ENCODE measurements around the gene SLC25A25.

SLC25A25 gene

GRCh38 chr9:128051932-128052709 is 15.9 kb upstream of the SLC25A25 start:
- H3K4me3 ChIP-seq (replicated peaks; ENCODE audit: low read depth, low read length): no peak overlapping the region
- TF ChIP-seq, protein P1, sequence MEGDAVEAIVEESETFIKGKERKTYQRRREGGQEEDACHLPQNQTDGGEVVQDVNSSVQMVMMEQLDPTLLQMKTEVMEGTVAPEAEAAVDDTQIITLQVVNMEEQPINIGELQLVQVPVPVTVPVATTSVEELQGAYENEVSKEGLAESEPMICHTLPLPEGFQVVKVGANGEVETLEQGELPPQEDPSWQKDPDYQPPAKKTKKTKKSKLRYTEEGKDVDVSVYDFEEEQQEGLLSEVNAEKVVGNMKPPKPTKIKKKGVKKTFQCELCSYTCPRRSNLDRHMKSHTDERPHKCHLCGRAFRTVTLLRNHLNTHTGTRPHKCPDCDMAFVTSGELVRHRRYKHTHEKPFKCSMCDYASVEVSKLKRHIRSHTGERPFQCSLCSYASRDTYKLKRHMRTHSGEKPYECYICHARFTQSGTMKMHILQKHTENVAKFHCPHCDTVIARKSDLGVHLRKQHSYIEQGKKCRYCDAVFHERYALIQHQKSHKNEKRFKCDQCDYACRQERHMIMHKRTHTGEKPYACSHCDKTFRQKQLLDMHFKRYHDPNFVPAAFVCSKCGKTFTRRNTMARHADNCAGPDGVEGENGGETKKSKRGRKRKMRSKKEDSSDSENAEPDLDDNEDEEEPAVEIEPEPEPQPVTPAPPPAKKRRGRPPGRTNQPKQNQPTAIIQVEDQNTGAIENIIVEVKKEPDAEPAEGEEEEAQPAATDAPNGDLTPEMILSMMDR (IDR thresholded peaks at IDR 0.05; ENCODE audit: low read length, missing control alignments): no peak
- no peak for DNase-seq (ENCODE audit: low read depth)

GRCh38 chr9:128053560-128053959 is 14.5 kb upstream of the SLC25A25 start:
- TF ChIP-seq, protein P1 (IDR thresholded peaks at IDR 0.05; ENCODE audit: low read length, missing control alignments): no peak
- DNase-seq (ENCODE audit: low read depth): no peak
- H3K4me3 ChIP-seq (replicated peaks; ENCODE audit: low read depth, low read length): no peak overlapping the region

GRCh38 chr9:128054087-128054486 is 13.9 kb upstream of the SLC25A25 start:
- H3K4me3 ChIP-seq (replicated peaks; ENCODE audit: low read depth, low read length): no peak overlapping the region
- TF ChIP-seq, protein P1 (IDR thresholded peaks at IDR 0.05; ENCODE audit: low read length, missing control alignments): no peak
- no peak for DNase-seq (ENCODE audit: low read depth)

- no peak overlapping the region for H3K4me3 ChIP-seq (replicated peaks; ENCODE audit: low read depth, low read length)
- DNase-seq (ENCODE audit: low read depth): peak; percentile 54
- TF ChIP-seq, protein P1 (IDR thresholded peaks at IDR 0.05; ENCODE audit: low read length, missing control alignments): no peak
Measured at GRCh38 chr9:128055344-128056040, 12.5 kb upstream of the SLC25A25 start.

DNA sequence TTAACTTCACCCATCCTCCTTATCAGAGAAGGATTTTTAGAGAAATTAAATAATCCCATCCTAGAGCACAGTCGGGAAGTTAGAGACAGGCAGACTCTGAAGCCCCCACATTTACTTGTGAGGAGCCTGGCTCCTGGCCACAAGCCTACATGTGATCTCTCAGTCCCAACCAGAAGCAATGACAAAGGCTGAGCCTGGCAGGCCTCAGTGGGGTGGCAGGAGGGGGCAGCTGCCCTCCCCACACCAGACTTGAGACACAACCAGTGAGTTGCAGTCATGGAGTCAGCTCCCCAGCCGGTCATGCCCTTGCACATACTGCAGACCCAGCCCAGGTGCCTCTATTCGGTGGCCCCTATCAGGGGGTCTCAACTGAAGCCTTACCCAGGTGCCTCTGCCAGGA is 11.9 kb upstream of the SLC25A25 start:
- no peak for DNase-seq (ENCODE audit: low read depth)
- no peak overlapping the region for H3K4me3 ChIP-seq (replicated peaks; ENCODE audit: low read depth, low read length)
- TF ChIP-seq, protein P1 (IDR thresholded peaks at IDR 0.05; ENCODE audit: low read length, missing control alignments): no peak

GRCh38 chr9:128056887-128057723 is 10.9 kb upstream of the SLC25A25 start:
- TF ChIP-seq, protein P1 (IDR thresholded peaks at IDR 0.05; ENCODE audit: low read length, missing control alignments): no peak
- DNase-seq (ENCODE audit: low read depth): no peak

More at GRCh38 chr9:128056887-128057723, 10.9 kb upstream of the SLC25A25 start:
- no peak overlapping the region for H3K4me3 ChIP-seq (replicated peaks; ENCODE audit: low read depth, low read length)

Measured in fibroblast of pulmonary artery (primary cell).